Activated CD8-positive, alpha-beta T cell treated with anti-CD3 and anti-CD28 coated beads for 36 hours (primary cell): ENCODE measurements around the gene ZNF503. TPM values are rescaled to one million over a fixed set of nuclear protein-coding genes. Genes with fewer than 3 reads are reported as not detected.

ENCODE experiments used
- ATAC-seq: fragments of 200-7000 bp; cut with Tn5 transposase; one replicate; pipeline ENCODE4 v1.10.0; 2021; ENCODE audit warnings: mild to moderate bottlenecking, moderate library complexity
- CTCF ChIA-PET: fragments of 350-600 bp; sonication (Branson Sonifier 250); formaldehyde crosslinking; loops from one replicate; lab custom pipeline; 2021; ENCODE audit warnings: antibody characterized with exemption; lab: Charles Lee
- POLR2A ChIA-PET: fragments of 350-600 bp; sonication (Branson Sonifier 250); formaldehyde crosslinking; loops from one replicate; lab custom pipeline; 2021; ENCODE audit warnings: antibody characterized with exemption; lab: Charles Lee
- DNase-seq: peaks from one replicate; pipeline ENCODE4 v3.0.0-alpha.2; 2020
- H3K27ac Mint-ChIP-seq: one replicate; pipeline ENCODE4 v1.8.0; 2021; ENCODE audit warnings: mild to moderate bottlenecking, mixed read lengths
- H3K27me3 Mint-ChIP-seq: one replicate; pipeline ENCODE4 v1.8.0; 2021; ENCODE audit warnings: mixed read lengths
- H3K36me3 Mint-ChIP-seq: one replicate; pipeline ENCODE4 v1.8.0; 2021; ENCODE audit warnings: low read depth, mixed read lengths
- H3K4me1 Mint-ChIP-seq: one replicate; pipeline ENCODE4 v1.8.0; 2021; ENCODE audit warnings: low read depth, mixed read lengths
- H3K4me3 Mint-ChIP-seq: one replicate; pipeline ENCODE4 v1.8.0; 2021; ENCODE audit warnings: mild to moderate bottlenecking, moderate library complexity, mixed read lengths
- H3K9me3 Mint-ChIP-seq: one replicate; pipeline ENCODE4 v1.8.0; 2021; ENCODE audit warnings: mixed read lengths
- intact Hi-C: fragments of 100-400 bp; cut with micrococcal nuclease; formaldehyde crosslinking; loops from one replicate; pipeline ENCODE4 v1.10.0; 2022
- total RNA-seq, 2 experiments: library from RNA; stranded (reverse); gene quantifications; one replicate each; pipeline ENCODE4 v1.2.3, GENCODE V29; 2021
- TF ChIP-seq, protein P1 (sequence below): fragments of 200-600 bp; IDR thresholded peaks from one replicate; pipeline ENCODE4 v1.8.0; 2022; ENCODE audit warnings: antibody characterized with exemption, mild to moderate bottlenecking

ZNF503 gene
- total RNA-seq, 2 experiments from 2014 or later: 0.25 to 0.31 TPM

DNA sequence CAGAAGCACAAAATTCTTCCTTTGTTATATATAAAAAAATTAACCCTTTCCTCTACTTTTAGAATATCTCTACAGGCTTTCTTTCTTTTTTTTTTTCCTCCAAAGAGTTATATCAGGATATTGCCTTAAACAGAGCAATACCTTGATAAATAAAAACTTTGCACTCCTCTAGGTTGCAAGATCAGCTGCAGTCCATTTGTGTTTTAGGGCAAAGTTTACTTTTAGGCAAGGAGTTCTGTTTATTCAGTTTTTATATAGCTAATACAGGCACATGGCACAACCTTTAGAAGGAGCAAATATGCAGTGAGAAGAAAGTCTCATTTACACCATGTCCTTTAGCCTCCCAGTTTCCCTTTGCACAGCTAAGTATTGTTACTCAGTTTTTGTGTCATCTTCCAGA lies 40.1 kb upstream of the ZNF503 start:
- Mint-ChIP-seq H3K4me3 (no peak overlapping the region), H3K36me3 (no peaks in the 10 kb centered on the region), H3K9me3 (peaks cover 20% of the 10 kb centered on the region), H3K27ac (no peak overlapping the region), H3K4me1 (no peaks in the 10 kb centered on the region), H3K27me3 (peaks cover 3% of the 10 kb centered on the region)
- CTCF ChIA-PET: no interaction called here
- POLR2A ChIA-PET: no interaction called here
- DNase-seq (no peak), ATAC-seq (no peak)
- intact Hi-C loops: no loop called here
- TF ChIP-seq, protein P1, sequence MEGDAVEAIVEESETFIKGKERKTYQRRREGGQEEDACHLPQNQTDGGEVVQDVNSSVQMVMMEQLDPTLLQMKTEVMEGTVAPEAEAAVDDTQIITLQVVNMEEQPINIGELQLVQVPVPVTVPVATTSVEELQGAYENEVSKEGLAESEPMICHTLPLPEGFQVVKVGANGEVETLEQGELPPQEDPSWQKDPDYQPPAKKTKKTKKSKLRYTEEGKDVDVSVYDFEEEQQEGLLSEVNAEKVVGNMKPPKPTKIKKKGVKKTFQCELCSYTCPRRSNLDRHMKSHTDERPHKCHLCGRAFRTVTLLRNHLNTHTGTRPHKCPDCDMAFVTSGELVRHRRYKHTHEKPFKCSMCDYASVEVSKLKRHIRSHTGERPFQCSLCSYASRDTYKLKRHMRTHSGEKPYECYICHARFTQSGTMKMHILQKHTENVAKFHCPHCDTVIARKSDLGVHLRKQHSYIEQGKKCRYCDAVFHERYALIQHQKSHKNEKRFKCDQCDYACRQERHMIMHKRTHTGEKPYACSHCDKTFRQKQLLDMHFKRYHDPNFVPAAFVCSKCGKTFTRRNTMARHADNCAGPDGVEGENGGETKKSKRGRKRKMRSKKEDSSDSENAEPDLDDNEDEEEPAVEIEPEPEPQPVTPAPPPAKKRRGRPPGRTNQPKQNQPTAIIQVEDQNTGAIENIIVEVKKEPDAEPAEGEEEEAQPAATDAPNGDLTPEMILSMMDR: no peak

GRCh38 chr10:75441196-75441595 lies 39.6 kb upstream of the ZNF503 start:
- intact Hi-C loops: no loop called here
- Mint-ChIP-seq H3K27ac (no peak overlapping the region), H3K4me1 (no peaks in the 10 kb centered on the region), H3K27me3 (peaks cover 2% of the 10 kb centered on the region), H3K36me3 (no peaks in the 10 kb centered on the region), H3K9me3 (peaks cover 15% of the 10 kb centered on the region), H3K4me3 (no peak overlapping the region)
- POLR2A ChIA-PET: no interaction called here
- TF ChIP-seq, protein P1: no peak
- CTCF ChIA-PET: no interaction called here
- DNase-seq: no peak
- ATAC-seq: no peak

DNA sequence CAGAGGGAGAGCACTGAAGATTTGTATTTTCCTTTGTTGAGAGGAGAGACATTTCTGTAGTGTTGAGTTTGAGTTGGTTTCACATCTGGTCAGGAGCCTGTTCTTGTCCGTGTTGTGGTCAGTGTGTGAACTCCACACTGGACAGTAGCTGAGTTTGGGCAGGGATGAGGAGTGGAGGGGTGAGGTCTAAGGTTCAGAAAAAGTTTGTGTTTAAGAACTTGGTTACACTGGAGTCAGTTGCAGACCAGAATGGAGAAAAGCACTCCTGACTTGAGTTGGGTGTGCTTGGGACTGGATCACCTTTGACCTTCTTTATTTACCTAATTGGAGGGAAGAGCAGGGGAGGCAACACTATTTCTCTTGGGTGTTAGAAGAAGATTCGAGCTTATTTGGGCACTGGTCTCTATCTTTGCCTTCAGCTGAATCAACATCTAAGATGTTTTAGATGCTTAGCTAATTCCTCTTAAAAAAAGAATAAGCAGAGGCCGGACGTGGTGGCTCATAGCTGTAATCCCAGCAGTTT lies 38.8 kb upstream of the ZNF503 start:
- DNase-seq (no peak), ATAC-seq (no peak)
- peaks cover 5% of the 10 kb centered on the region for H3K27me3 Mint-ChIP-seq
- peaks cover 14% of the 10 kb centered on the region for H3K9me3 Mint-ChIP-seq
- H3K27ac Mint-ChIP-seq: no peak overlapping the region
- CTCF ChIA-PET: no interaction called here
- intact Hi-C loops: no loop called here
- POLR2A ChIA-PET: no interaction called here
- TF ChIP-seq, protein P1: no peak
- H3K4me1 Mint-ChIP-seq: no peaks in the 10 kb centered on the region
- no peak overlapping the region for H3K4me3 Mint-ChIP-seq
- H3K36me3 Mint-ChIP-seq: no peaks in the 10 kb centered on the region

GRCh38 chr10:75439811-75440210 lies 38.2 kb upstream of the ZNF503 start:
- H3K27me3 Mint-ChIP-seq: peaks cover 6% of the 10 kb centered on the region
- TF ChIP-seq, protein P1: no peak
- CTCF ChIA-PET: no interaction called here
- POLR2A ChIA-PET: no interaction called here
- H3K36me3 Mint-ChIP-seq: no peaks in the 10 kb centered on the region
- peaks cover 14% of the 10 kb centered on the region for H3K9me3 Mint-ChIP-seq
- no peak overlapping the region for H3K4me3 Mint-ChIP-seq
- intact Hi-C loops: no loop called here
- H3K4me1 Mint-ChIP-seq: no peaks in the 10 kb centered on the region
- ATAC-seq (no peak), DNase-seq (no peak)
- H3K27ac Mint-ChIP-seq: no peak overlapping the region

GRCh38 chr10:75438275-75438674 lies 36.7 kb upstream of the ZNF503 start:
- TF ChIP-seq, protein P1: no peak
- CTCF ChIA-PET: no interaction called here

More at GRCh38 chr10:75438275-75438674, 36.7 kb upstream of the ZNF503 start:
- H3K4me1 Mint-ChIP-seq: no peaks in the 10 kb centered on the region
- H3K36me3 Mint-ChIP-seq: no peaks in the 10 kb centered on the region
- peaks cover 18% of the 10 kb centered on the region for H3K27me3 Mint-ChIP-seq
- peaks cover 7% of the 10 kb centered on the region for H3K9me3 Mint-ChIP-seq
- H3K4me3 Mint-ChIP-seq: no peak overlapping the region
- DNase-seq (no peak), ATAC-seq (no peak)
- H3K27ac Mint-ChIP-seq: no peak overlapping the region
- POLR2A ChIA-PET: no interaction called here
- intact Hi-C loops: no loop called here
